HG03460 (cell line): ENCODE data around the gene TMEM182.

Experiments used
- ATAC-seq: cut with Tn5 transposase; IDR thresholded peaks from one replicate; pipeline ENCODE4 v1.9.1; 2021; ENCODE audit not compliant: unreplicated experiment

Gene TMEM182

GRCh38 chr2:102798181-102798580 lies 36.4 kb downstream of the TMEM182 start:
- ATAC-seq = no peak

- ATAC-seq = no peak
Observed at GRCh38 chr2:102801098-102801718, 39.4 kb downstream of the TMEM182 start.

GRCh38 chr2:102801858-102802699 lies 40.2 kb downstream of the TMEM182 start:
- ATAC-seq = no peak

- ATAC-seq = no peak
Observed at GRCh38 chr2:102803041-102803896, 41.4 kb downstream of the TMEM182 start.

GRCh38 chr2:102803897-102804217 lies 42.0 kb downstream of the TMEM182 start:
- no peak for ATAC-seq

- ATAC-seq = peak; percentile 61
Observed at GRCh38 chr2:102806250-102806837, 44.5 kb downstream of the TMEM182 start.

- no peak for ATAC-seq
Observed at GRCh38 chr2:102809291-102810189, 47.7 kb downstream of the TMEM182 start.

GRCh38 chr2:102815285-102815684 lies 53.5 kb downstream of the TMEM182 start:
- no peak for ATAC-seq

GRCh38 chr2:102826904-102827303 lies 65.1 kb downstream of the TMEM182 start:
- no peak for ATAC-seq

- ATAC-seq = no peak
Observed at GRCh38 chr2:102832789-102833188, 71.0 kb downstream of the TMEM182 start.

- no peak for ATAC-seq
Observed at GRCh38 chr2:102834523-102835273, 72.9 kb downstream of the TMEM182 start.

GRCh38 chr2:102837626-102838198 lies 75.9 kb downstream of the TMEM182 start:
- no peak for ATAC-seq

- ATAC-seq = no peak
Observed at GRCh38 chr2:102839668-102840388, 78.0 kb downstream of the TMEM182 start.

GRCh38 chr2:102841107-102841840 lies 79.4 kb downstream of the TMEM182 start:
- peak; percentile 68 for ATAC-seq

- ATAC-seq = no peak
Observed at GRCh38 chr2:102843764-102844443, 82.1 kb downstream of the TMEM182 start.

- no peak for ATAC-seq
Observed at GRCh38 chr2:102844911-102845310, 83.1 kb downstream of the TMEM182 start.

- ATAC-seq = no peak
Observed at GRCh38 chr2:102848366-102848839, 86.6 kb downstream of the TMEM182 start.
